Subcutaneous abdominal adipose tissue (tissue), 5 donors: ENCODE data around the gene KCNMA1.

Source experiments
- H3K27ac ChIP-seq: one replicate; pipeline ENCODE4 v1.7.0; 2013; ENCODE audit warnings: low read depth, mild to moderate bottlenecking, inconsistent platforms, low read length, moderate library complexity
- H3K27me3 ChIP-seq, 5 donors: one replicate each; pipeline ENCODE4 v1.7.0; 2013; ENCODE audit warnings: low read length in 5 of 5, inconsistent platforms in 1 of 5; ENCODE audit not compliant: control insufficient read depth in 5 of 5, insufficient read depth in 4 of 5
- H3K36me3 ChIP-seq, 5 donors: one replicate each; pipeline ENCODE4 v1.7.0; 2013; ENCODE audit warnings: low read length in 5 of 5; ENCODE audit not compliant: control insufficient read depth in 5 of 5, insufficient read depth in 5 of 5
- H3K4me1 ChIP-seq, 5 donors: one replicate each; pipeline ENCODE4 v1.7.0; 2013; ENCODE audit warnings: low read length in 5 of 5, mild to moderate bottlenecking in 3 of 5, moderate library complexity in 1 of 5; ENCODE audit not compliant: control insufficient read depth in 5 of 5, insufficient read depth in 5 of 5
- H3K4me3 ChIP-seq, 5 donors: one replicate each; pipeline ENCODE4 v1.7.0; 2013; ENCODE audit warnings: low read length in 5 of 5, low read depth in 1 of 5
- H3K9ac ChIP-seq, 5 donors: one replicate each; pipeline ENCODE4 v1.7.0; 2013; ENCODE audit warnings: low read length in 5 of 5, mild to moderate bottlenecking in 4 of 5, moderate library complexity in 3 of 5
- H3K9me3 ChIP-seq, 5 donors: one replicate each; pipeline ENCODE4 v1.7.0; 2013; ENCODE audit warnings: low read length in 5 of 5; ENCODE audit not compliant: control insufficient read depth in 5 of 5
- donor health status: healthy.
- donor health status: healthy.
- donor health status: healthy.
- donor health status: healthy.
- donor health status: healthy.

KCNMA1 gene

DNA sequence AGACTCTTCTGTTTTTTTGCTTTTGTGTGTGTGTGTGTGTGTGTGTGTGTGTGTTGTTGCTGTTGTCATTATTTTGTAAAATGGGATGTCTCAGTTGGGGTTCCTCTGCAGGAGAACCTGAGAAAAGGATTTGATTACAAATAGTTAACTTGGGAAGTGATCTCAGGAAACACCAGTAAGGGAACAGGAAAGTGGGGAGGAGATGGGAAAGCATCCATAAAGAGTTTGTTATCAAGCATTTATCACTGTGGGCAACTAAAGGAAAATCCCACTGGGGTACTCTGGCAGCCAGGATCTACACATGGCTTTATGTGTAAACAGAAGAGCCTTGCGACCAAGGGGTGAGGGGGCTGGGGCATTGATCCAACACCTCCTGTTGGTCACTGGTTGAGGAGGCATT lies 485.4 kb downstream of the KCNMA1 start:
- Histone ChIP-seq H3K36me3 (no peaks in the 10 kb centered on the region), H3K9ac (no peak overlapping the region), H3K4me1 (no peaks in the 10 kb centered on the region), H3K4me3 (no peak overlapping the region), H3K27me3 (no peaks in the 10 kb centered on the region), H3K9me3 (no peaks in the 10 kb centered on the region), H3K27ac (no peak overlapping the region)

DNA sequence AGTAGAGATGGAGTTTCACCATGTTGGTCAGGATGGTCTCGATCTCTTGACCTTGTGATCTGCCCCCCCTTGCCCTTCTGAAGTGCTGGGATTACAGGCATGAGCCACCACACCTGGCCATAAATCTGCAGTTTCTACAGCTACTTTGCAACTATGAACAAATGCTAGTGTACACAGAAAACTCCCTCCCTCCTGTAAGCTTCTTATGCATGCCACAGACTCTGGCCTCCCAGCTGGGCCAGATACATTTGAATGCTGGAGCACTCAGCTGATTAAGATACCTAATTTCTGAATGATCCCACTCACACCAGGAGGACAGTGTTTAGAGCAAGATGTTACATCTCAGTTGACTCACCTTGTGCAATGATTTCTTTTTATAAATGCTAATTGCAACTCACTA lies 486.2 kb downstream of the KCNMA1 start:
- no peak overlapping the region for H3K9ac ChIP-seq
- no peaks in the 10 kb centered on the region for H3K9me3 ChIP-seq
- H3K27ac ChIP-seq = no peak overlapping the region
- no peaks in the 10 kb centered on the region for H3K4me1 ChIP-seq
- no peaks in the 10 kb centered on the region for H3K36me3 ChIP-seq
- no peak overlapping the region for H3K4me3 ChIP-seq
- H3K27me3 ChIP-seq = no peaks in the 10 kb centered on the region

DNA sequence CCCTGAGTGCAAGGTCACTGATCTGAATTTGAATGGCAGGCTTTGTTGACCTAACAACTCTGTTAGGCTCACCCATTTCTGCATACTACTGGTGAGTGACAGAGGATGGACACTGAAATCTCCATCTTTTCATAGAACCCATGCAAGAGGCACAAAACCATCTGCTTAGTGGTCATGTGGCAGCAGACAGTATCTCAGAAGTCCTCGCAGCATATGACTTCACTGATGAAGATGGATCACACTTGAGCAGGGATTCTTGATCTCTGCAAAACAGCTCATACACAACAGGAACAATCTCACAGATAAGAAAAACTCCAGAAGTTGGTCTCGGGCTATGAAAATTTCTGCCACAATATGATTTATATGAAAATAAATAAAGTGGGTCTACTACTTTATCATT lies 487.9 kb downstream of the KCNMA1 start:
- no peaks in the 10 kb centered on the region for H3K4me1 ChIP-seq
- H3K36me3 ChIP-seq = no peaks in the 10 kb centered on the region
- no peaks in the 10 kb centered on the region for H3K9me3 ChIP-seq
- no peaks in the 10 kb centered on the region for H3K27me3 ChIP-seq
- H3K9ac ChIP-seq = no peak overlapping the region
- no peak overlapping the region for H3K4me3 ChIP-seq
- no peak overlapping the region for H3K27ac ChIP-seq

DNA sequence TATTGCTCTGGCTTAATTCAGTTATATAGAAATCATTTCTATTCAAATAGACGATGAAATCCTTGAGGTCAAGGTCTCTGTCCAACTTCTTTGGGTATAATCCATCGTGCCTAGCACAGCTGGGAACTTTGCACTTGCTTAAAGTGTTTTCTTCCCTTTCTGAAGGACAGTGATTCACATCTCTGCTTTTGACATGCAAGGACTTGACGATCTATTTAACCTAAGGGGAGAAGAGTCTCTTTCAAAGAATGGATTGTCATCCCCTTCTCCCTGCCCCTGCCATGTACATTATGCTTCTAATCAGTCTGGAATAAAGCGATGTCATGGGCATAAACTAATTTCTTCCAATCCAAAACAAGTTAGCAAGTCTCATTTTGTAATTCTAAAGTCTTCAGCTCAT lies 488.6 kb downstream of the KCNMA1 start:
- H3K9ac ChIP-seq = no peak overlapping the region
- H3K4me3 ChIP-seq = no peak overlapping the region
- H3K27me3 ChIP-seq = no peaks in the 10 kb centered on the region
- no peaks in the 10 kb centered on the region for H3K36me3 ChIP-seq
- H3K4me1 ChIP-seq = no peaks in the 10 kb centered on the region
- H3K27ac ChIP-seq = no peak overlapping the region
- H3K9me3 ChIP-seq = no peaks in the 10 kb centered on the region

DNA sequence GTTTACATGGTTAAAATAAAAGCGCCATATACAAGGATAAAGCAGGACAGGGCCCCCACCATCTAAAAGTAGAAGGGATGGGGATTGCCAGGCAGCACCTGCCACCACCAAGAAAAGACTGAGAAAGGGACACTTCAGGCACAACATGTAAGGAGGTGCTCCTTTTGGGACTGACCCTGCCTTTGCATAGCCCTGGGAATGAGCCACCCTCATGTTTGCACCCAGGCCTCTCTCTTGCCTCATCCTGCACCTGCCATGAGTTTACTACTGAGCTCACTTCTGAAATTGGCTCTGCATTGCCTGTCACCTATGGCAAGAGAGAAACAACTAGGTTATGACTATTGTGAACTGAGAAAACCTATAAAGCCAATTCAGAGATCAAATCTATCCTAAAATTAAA lies 489.7 kb downstream of the KCNMA1 start:
- no peaks in the 10 kb centered on the region for H3K9me3 ChIP-seq
- no peaks in the 10 kb centered on the region for H3K4me1 ChIP-seq
- H3K4me3 ChIP-seq = no peak overlapping the region
- H3K27ac ChIP-seq = no peak overlapping the region
- H3K27me3 ChIP-seq = no peaks in the 10 kb centered on the region
- H3K36me3 ChIP-seq = no peaks in the 10 kb centered on the region
- H3K9ac ChIP-seq = no peak overlapping the region

DNA sequence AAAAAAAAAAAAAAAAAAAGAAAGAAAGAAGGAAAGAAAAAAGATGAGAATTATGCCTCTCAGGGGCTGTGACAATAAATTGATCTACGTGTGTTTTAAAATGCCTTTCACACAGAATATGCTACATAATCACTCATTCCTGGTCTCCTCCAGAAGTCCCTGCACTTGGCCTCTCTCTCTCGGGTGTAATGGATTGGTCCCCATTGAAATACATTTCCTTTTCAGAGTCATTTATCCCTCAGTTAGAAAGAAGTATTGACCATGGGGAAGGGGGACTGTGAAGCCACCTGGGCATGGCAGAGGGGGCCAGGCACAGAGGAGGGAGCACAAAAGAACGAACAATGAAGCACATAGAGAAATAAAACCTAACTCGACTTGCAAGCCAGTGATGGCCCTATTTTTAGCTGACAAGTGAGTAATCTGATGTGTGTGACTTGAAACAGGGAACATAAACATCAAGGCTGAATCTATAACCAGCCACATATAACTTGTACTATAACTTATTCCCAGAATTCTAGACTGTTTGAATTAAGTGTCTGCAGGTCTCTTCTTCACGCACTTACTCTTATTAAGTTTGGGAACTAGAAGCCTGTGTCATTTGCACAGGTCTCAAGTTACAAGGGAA lies 490.8 kb downstream of the KCNMA1 start:
- Histone ChIP-seq H3K9ac (no peak overlapping the region), H3K4me3 (no peak overlapping the region), H3K36me3 (no peaks in the 10 kb centered on the region), H3K9me3 (no peaks in the 10 kb centered on the region), H3K27me3 (no peaks in the 10 kb centered on the region), H3K4me1 (no peaks in the 10 kb centered on the region), H3K27ac (no peak overlapping the region)

DNA sequence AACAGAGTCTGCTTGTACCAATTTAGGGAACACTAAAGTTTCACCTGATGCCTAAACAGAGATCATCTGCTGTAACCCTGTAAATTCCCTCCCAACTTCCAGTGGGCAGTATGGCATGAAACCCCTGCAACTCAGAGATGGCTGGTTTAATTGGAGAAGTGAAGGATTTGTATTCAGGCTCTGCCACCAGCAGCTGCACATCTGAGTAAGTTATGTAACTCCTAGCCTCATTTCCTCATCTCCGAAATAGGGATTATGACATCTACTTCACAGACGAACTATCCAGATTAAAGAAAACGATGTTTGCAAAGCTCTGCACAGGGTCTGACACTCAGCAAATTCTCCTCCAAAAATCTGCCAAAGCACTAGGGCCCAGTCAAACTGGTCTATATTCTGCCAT lies 493.0 kb downstream of the KCNMA1 start:
- Histone ChIP-seq H3K4me3 (no peak overlapping the region), H3K4me1 (no peaks in the 10 kb centered on the region)

DNA sequence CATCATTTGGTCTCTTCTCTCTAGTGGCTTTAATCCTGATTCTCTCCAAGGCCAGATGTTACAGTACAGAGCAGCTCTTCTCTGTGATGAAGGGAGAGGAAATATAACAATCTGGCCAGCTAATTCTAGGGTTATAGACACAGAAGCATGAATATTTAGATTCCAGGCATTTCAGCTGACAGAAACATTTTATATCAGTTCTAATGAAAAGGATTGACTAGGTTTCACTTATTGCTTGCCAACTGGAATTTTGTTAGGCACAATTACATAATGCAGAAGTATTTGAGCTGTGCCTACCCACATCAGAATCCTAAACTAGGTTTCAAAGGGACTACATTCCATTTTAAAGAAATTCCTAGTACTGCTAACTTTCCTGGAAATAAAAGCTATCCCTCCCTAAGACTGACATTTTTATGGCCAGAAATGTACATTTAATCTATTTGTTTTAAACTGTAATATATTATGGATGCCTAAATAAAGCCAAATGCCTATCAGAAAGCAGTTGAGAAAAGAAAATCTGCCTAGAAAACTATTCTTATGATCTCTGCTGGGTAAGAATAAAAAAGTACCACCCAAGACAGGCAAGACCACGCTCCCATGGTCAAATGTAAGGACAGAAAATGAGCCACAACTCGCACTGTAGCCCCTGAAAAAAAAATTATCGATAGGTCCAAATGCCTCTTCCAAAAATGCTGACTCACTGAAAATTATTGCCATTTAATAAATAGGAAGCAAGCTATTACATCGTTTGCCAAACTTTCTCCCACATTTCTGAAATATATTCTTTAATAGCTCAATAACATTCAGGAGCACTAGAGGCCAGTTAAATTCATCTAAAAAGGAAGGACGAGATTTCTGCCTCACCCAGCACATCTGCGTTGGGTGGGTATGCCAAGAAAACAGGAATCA lies 498.1 kb downstream of the KCNMA1 start:
- no peaks in the 10 kb centered on the region for H3K36me3 ChIP-seq
- H3K9ac ChIP-seq = no peak overlapping the region
- H3K4me3 ChIP-seq = no peak overlapping the region
- no peaks in the 10 kb centered on the region for H3K9me3 ChIP-seq
- peaks cover 0 to 2% (median 0%) of the 10 kb centered on the region in 5 donors for H3K4me1 ChIP-seq
- H3K27ac ChIP-seq = no peak overlapping the region
- peaks cover 0 to 3% (median 0%) of the 10 kb centered on the region in 5 donors for H3K27me3 ChIP-seq

More for the DNA sequence above, 493.0 kb downstream of the KCNMA1 start:
- H3K36me3 ChIP-seq = no peaks in the 10 kb centered on the region
- H3K27ac ChIP-seq = no peak overlapping the region
- peaks cover 0 to 3% (median 0%) of the 10 kb centered on the region in 5 donors for H3K27me3 ChIP-seq
- no peaks in the 10 kb centered on the region for H3K9me3 ChIP-seq
- no peak overlapping the region for H3K9ac ChIP-seq

DNA sequence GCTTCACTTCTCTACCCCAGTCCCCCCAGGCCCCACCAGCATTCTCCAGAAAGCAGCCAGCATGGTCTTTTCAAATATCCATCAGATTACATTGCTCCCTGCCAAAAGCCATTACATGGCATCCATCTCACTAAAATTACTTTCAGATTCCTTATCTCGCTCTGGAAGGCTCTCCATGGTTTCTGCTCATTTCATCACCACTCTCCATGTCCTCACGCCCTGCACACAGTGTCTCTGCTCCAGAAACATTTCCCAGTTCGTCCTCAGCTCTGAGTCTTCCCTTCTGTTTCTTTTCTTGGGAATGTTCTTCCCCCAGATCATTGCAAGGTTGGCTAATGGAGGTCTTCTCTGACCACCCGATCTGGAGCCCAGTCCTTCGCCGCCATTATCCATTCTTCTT lies 499.1 kb downstream of the KCNMA1 start:
- H3K36me3 ChIP-seq = no peaks in the 10 kb centered on the region
- no peak overlapping the region for H3K9ac ChIP-seq
- H3K4me1 ChIP-seq = peaks cover 0 to 2% (median 0%) of the 10 kb centered on the region in 5 donors
- H3K27ac ChIP-seq = no peak overlapping the region
- H3K4me3 ChIP-seq = no peak overlapping the region
- no peaks in the 10 kb centered on the region for H3K9me3 ChIP-seq
- peaks cover 0 to 3% (median 0%) of the 10 kb centered on the region in 5 donors for H3K27me3 ChIP-seq

DNA sequence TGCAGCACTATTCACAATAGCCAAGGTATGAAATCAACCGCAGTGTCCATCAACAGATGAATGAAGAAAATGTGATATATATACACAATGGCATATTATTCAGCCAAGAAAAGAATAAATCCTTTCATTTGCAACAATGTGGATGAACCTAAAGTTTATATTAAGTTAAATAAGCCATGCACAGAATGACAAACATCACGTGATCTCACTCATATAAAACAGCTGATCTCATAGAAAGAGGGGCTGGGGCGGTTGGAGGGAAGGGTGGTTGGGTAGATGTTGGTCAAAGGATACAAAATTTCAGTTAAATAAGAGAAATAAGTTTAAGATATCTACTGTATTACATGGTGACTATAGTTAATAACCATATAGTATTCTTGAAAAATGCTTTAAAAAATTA lies 502.1 kb downstream of the KCNMA1 start:
- H3K9ac ChIP-seq = no peak overlapping the region
- peaks cover 0 to 2% (median 0%) of the 10 kb centered on the region in 5 donors for H3K27me3 ChIP-seq
- H3K36me3 ChIP-seq = no peaks in the 10 kb centered on the region
- H3K27ac ChIP-seq = no peak overlapping the region
- H3K4me3 ChIP-seq = no peak overlapping the region
- peaks cover 0 to 2% (median 0%) of the 10 kb centered on the region in 5 donors for H3K4me1 ChIP-seq
- H3K9me3 ChIP-seq = no peaks in the 10 kb centered on the region
